Osteocyte (in vitro differentiated cells): Measurements from ENCODE around the gene NFIX. TPM values are rescaled to one million over a fixed set of nuclear protein-coding genes. Genes with fewer than 3 reads are reported as not detected.

Experiments
- DNase-seq: peaks from one replicate; pipeline ENCODE4 v3.0.0; 2021; ENCODE audit warnings: mixed read lengths; ENCODE audit not compliant: unreplicated experiment; ENCODE audit errors: extremely low spot score
- H3K27ac Mint-ChIP-seq: one replicate; pipeline ENCODE4 v1.8.0; 2021; ENCODE audit warnings: mild to moderate bottlenecking, mixed read lengths; ENCODE audit not compliant: unreplicated experiment
- H3K27me3 Mint-ChIP-seq: one replicate; pipeline ENCODE4 v1.8.0; 2021; ENCODE audit warnings: mixed read lengths; ENCODE audit not compliant: unreplicated experiment
- H3K36me3 Mint-ChIP-seq: one replicate; pipeline ENCODE4 v1.8.0; 2021; ENCODE audit warnings: mixed read lengths; ENCODE audit not compliant: unreplicated experiment
- H3K4me1 Mint-ChIP-seq: one replicate; pipeline ENCODE4 v1.8.0; 2021; ENCODE audit warnings: mixed read lengths; ENCODE audit not compliant: unreplicated experiment
- H3K4me3 Mint-ChIP-seq: one replicate; pipeline ENCODE4 v1.8.0; 2021; ENCODE audit warnings: mild to moderate bottlenecking, moderate library complexity, mixed read lengths; ENCODE audit not compliant: unreplicated experiment
- H3K9me3 Mint-ChIP-seq: one replicate; pipeline ENCODE4 v1.8.0; 2021; ENCODE audit warnings: mixed read lengths; ENCODE audit not compliant: unreplicated experiment
- CTCF ChIP-seq: fragments of 200-600 bp; sonication (generic); IDR thresholded peaks from 2 replicates; pipeline ENCODE4 v1.5.0; 2021; ENCODE audit warnings: antibody characterized with exemption, mild to moderate bottlenecking, moderate library complexity
- total RNA-seq: library from RNA; stranded (reverse); gene quantifications from 2 replicates; pipeline ENCODE4 v1.2.1, GENCODE V29; 2021

Gene NFIX
- total RNA-seq, 1 donor from 2014 or later: 87.0 TPM

GRCh38 chr19:13138171-13138915 is 143.1 kb downstream of the NFIX start:
- no peaks in the 10 kb centered on the region for H3K9me3 Mint-ChIP-seq
- TF ChIP-seq CTCF: no peak
- no peak overlapping the region for H3K27ac Mint-ChIP-seq
- peaks cover 7% of the 10 kb centered on the region for H3K36me3 Mint-ChIP-seq
- H3K4me1 Mint-ChIP-seq: peaks cover 16% of the 10 kb centered on the region
- DNase-seq: no peak
- H3K4me3 Mint-ChIP-seq: no peak overlapping the region
- no peaks in the 10 kb centered on the region for H3K27me3 Mint-ChIP-seq

GRCh38 chr19:13138916-13139198 is 143.6 kb downstream of the NFIX start:
- peaks cover 18% of the 10 kb centered on the region for H3K4me1 Mint-ChIP-seq
- DNase-seq: no peak
- no peak overlapping the region for H3K27ac Mint-ChIP-seq
- H3K36me3 Mint-ChIP-seq: peaks cover 7% of the 10 kb centered on the region
- TF ChIP-seq CTCF: no peak
- no peak overlapping the region for H3K4me3 Mint-ChIP-seq
- no peaks in the 10 kb centered on the region for H3K27me3 Mint-ChIP-seq
- H3K9me3 Mint-ChIP-seq: no peaks in the 10 kb centered on the region

- no peaks in the 10 kb centered on the region for H3K27me3 Mint-ChIP-seq
- no peak for TF ChIP-seq CTCF
- peaks cover 20% of the 10 kb centered on the region for H3K4me1 Mint-ChIP-seq
- H3K36me3 Mint-ChIP-seq: peaks cover 7% of the 10 kb centered on the region
- H3K4me3 Mint-ChIP-seq: peak overlapping the region; percentile 20
- H3K9me3 Mint-ChIP-seq: no peaks in the 10 kb centered on the region
- peak overlapping the region; percentile 82 for H3K27ac Mint-ChIP-seq
- no peak for DNase-seq
Measured at GRCh38 chr19:13139633-13140311, 144.5 kb downstream of the NFIX start.

GRCh38 chr19:13146763-13147563 is 151.7 kb downstream of the NFIX start:
- Mint-ChIP-seq H3K27me3 (no peaks in the 10 kb centered on the region), H3K4me3 (no peak overlapping the region), H3K9me3 (no peaks in the 10 kb centered on the region), H3K36me3 (no peaks in the 10 kb centered on the region), H3K27ac (no peak overlapping the region), H3K4me1 (peaks cover 26% of the 10 kb centered on the region)
- no peak for DNase-seq
- no peak for TF ChIP-seq CTCF

Other genes with a start within 250 kb of the NFIX start
- gene BEST2, start 243.7 kb upstream of the NFIX start, total RNA-seq: not detected in 2 replicates
- 24.6 and 26.8 TPM in 2 replicates for gene HOOK2, start 219.9 kb upstream of the NFIX start, total RNA-seq
- 141 and 158 TPM in 2 replicates for gene JUNB, start 204.0 kb upstream of the NFIX start, total RNA-seq
- 235 TPM in 2 replicates for gene PRDX2, start 193.7 kb upstream of the NFIX start, total RNA-seq
- gene THSD8, start 193.4 kb upstream of the NFIX start, total RNA-seq: 8.2 and 8.4 TPM in 2 replicates
- gene RNASEH2A, start 188.9 kb upstream of the NFIX start, total RNA-seq: 7.6 and 10.0 TPM in 2 replicates
- gene RTBDN, start 160.9 kb upstream of the NFIX start, total RNA-seq: not detected in 2 replicates
- 0.32 TPM in 1 of 2 replicates, not detected in the other for gene MAST1, start 157.0 kb upstream of the NFIX start, total RNA-seq
- gene DNASE2, start 114.0 kb upstream of the NFIX start, total RNA-seq: 47.3 and 57.0 TPM in 2 replicates
- gene KLF1, start 108.3 kb upstream of the NFIX start, total RNA-seq: not detected in 2 replicates
- gene GCDH, start 104.3 kb upstream of the NFIX start, total RNA-seq: 23.1 and 23.8 TPM in 2 replicates
- not detected in 2 replicates for gene SYCE2, start 76.2 kb upstream of the NFIX start, total RNA-seq
- gene FARSA, start 61.8 kb upstream of the NFIX start, total RNA-seq: 55.6 and 60.3 TPM in 2 replicates
- gene CALR, start 56.9 kb upstream of the NFIX start, total RNA-seq: 1,241 and 1,304 TPM in 2 replicates
- 81.4 and 83.1 TPM in 2 replicates for gene RAD23A, start 49.6 kb upstream of the NFIX start, total RNA-seq
- 24.0 and 24.6 TPM in 2 replicates for gene GADD45GIP1, start 38.3 kb upstream of the NFIX start, total RNA-seq
- gene DAND5, start 25.9 kb upstream of the NFIX start, total RNA-seq: not detected in 2 replicates
- not detected in 2 replicates for gene LYL1, start 107.4 kb downstream of the NFIX start, total RNA-seq
- gene TRMT1, start 121.3 kb downstream of the NFIX start, total RNA-seq: 37.4 and 43.1 TPM in 2 replicates
- 40.4 and 45.1 TPM in 2 replicates for gene NACC1, start 122.8 kb downstream of the NFIX start, total RNA-seq
- gene STX10, start 154.9 kb downstream of the NFIX start, total RNA-seq: 48.5 and 50.5 TPM in 2 replicates
- gene IER2, start 154.9 kb downstream of the NFIX start, total RNA-seq: 109 and 148 TPM in 2 replicates